Esophagus squamous epithelium (tissue), 5 donors: ENCODE data around the gene MAGEA6. TPM values are rescaled to one million over a fixed set of nuclear protein-coding genes. Genes with fewer than 3 reads are reported as not detected.
"Not testable (repeated sequence)": the region's sequence is repeated elsewhere in the genome, so short reads cannot be mapped to it uniquely, and the experiment has no call there.

ENCODE experiments used
- DNase-seq: peaks from one replicate; lab custom pipeline; 2025; lab: John Stamatoyannopoulos, UW
- H3K27ac ChIP-seq, 4 donors: fragments of 200-600 bp; sonication (generic); one replicate each; pipeline ENCODE4 v1.5.1; 2016 to 2019; ENCODE audit warnings: mild to moderate bottlenecking in 1 of 4
- H3K27me3 ChIP-seq, 4 donors: fragments of 200-600 bp; sonication (generic); 1 replicate in 3 of 4; 2 replicates in 1 of 4; pipeline versions ENCODE4 v1.5.1 to v1.6.0; 2017 to 2021; ENCODE audit warnings: antibody characterized with exemption in 1 of 4
- H3K36me3 ChIP-seq, 3 donors: fragments of 200-600 bp; sonication (generic); one replicate each; pipeline ENCODE4 v1.5.1; 2016 to 2019
- H3K4me1 ChIP-seq, 3 donors: fragments of 200-600 bp; sonication (generic); one replicate each; pipeline ENCODE4 v1.5.1; 2017 to 2019
- H3K4me3 ChIP-seq, 4 donors: fragments of 200-600 bp; sonication (generic); 1 replicate in 3 of 4; 2 replicates in 1 of 4; pipeline ENCODE4 v1.5.1; 2016 to 2019; ENCODE audit warnings: mild to moderate bottlenecking in 2 of 4, moderate library complexity in 1 of 4
- H3K9me3 ChIP-seq, 3 donors: fragments of 200-600 bp; sonication (generic); one replicate each; pipeline ENCODE4 v1.5.1; 2016 to 2019
- POLR2A ChIP-seq, 4 donors: fragments of 450-650 bp; IDR thresholded peaks; one replicate each; pipeline ENCODE4 v1.6.1; 2017; ENCODE audit warnings: antibody characterized with exemption in 4 of 4, mild to moderate bottlenecking in 4 of 4, moderate library complexity in 3 of 4
- WGBS, 2 donors: methylation state at CpG; one replicate each; pipeline ENCODE4 v1.1.5; 2018; 5-methylcytosine and 5-hydroxymethylcytosine counted together
- intact Hi-C: fragments of 100-400 bp; cut with DNase I; formaldehyde crosslinking; loops from one replicate; pipeline ENCODE4 v1.15.0; 2022
- total RNA-seq, 4 donors: library from RNA; depleted of rRNA; stranded (reverse); fragments of >200 nt; gene quantifications; one replicate each; pipeline ENCODE4 v1.1.0, GENCODE V29; 2016
- TF ChIP-seq, protein P1 (sequence below), 6 experiments: fragments of 450-650 bp in 4 of 6; fragments of 200-600 bp in 2 of 6; sonication (generic) in 2 of 6; IDR thresholded peaks; one replicate each; pipeline ENCODE4 v1.5.1; 2016 to 2019; ENCODE audit warnings: antibody characterized with exemption in 6 of 6, mild to moderate bottlenecking in 4 of 6, moderate library complexity in 4 of 6
- donor health status: DM: yes; HTN: yes; CAD: no.

MAGEA6 gene
- total RNA-seq, 4 donors from 2014 or later, result not detected

DNA sequence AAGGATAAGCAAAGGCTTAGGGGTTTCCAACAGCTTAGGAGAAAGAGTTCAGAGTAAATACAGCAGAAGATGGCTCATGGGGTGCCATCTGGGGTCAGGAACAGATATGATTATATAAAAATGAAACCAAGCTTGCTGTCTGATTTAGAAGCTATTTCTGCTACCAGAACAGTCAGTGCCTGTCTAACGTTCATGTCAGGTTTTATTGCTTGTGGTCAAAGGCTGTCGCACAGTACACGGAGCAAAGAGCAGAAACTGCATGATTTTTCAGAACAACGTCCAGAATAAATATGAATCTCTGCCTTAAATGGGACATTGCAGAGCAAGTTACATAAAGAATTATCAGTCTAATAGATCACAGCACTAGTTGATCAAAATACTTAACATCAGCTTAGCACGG is 43.7 kb upstream of the MAGEA6 start:
- Histone ChIP-seq H3K36me3 (no peaks in the 10 kb centered on the region), H3K27ac (no peak overlapping the region), H3K4me3 (no peak overlapping the region), H3K9me3 (no peaks in the 10 kb centered on the region), H3K27me3 (no peaks in the 10 kb centered on the region), H3K4me1 (no peaks in the 10 kb centered on the region)
- WGBS, 2 donors, result 31 to 49% methylated on average over 2 to 5 of the region's 5 CpGs
- intact Hi-C loops, result no loop called here
- TF ChIP-seq, protein P1, sequence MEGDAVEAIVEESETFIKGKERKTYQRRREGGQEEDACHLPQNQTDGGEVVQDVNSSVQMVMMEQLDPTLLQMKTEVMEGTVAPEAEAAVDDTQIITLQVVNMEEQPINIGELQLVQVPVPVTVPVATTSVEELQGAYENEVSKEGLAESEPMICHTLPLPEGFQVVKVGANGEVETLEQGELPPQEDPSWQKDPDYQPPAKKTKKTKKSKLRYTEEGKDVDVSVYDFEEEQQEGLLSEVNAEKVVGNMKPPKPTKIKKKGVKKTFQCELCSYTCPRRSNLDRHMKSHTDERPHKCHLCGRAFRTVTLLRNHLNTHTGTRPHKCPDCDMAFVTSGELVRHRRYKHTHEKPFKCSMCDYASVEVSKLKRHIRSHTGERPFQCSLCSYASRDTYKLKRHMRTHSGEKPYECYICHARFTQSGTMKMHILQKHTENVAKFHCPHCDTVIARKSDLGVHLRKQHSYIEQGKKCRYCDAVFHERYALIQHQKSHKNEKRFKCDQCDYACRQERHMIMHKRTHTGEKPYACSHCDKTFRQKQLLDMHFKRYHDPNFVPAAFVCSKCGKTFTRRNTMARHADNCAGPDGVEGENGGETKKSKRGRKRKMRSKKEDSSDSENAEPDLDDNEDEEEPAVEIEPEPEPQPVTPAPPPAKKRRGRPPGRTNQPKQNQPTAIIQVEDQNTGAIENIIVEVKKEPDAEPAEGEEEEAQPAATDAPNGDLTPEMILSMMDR (IDR thresholded peaks at IDR 0.05), result no peak
- TF ChIP-seq POLR2A (IDR thresholded peaks at IDR 0.05), result no peak
- no peak for DNase-seq

DNA sequence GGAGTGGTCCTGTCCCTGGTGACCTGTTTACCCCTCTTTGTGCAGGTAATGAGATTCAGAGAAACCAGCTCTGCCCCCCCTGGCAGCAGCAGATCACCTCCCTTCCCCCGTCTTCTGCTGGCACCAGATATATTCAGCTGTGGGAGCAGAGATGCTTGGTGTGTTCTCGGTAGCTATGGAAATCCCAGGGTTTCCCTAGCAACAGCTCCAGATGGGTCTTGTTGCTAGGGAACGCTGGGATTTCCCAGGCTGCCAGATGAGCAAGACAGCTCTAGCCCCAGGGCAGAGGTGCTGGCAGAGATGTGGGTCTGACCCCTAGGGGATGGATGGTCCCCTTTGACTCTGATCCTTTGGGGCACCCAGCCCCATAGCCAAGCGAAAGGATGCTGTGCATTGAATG is 40.9 kb upstream of the MAGEA6 start:
- WGBS, 2 donors, result 64% methylated on average over 3 of the region's 4 CpGs; no CpG with 5 or more reads in 1 of the 2 donors
- no peaks in the 10 kb centered on the region for H3K27me3 ChIP-seq
- TF ChIP-seq POLR2A (IDR thresholded peaks at IDR 0.05), result no peak
- TF ChIP-seq, protein P1 (IDR thresholded peaks at IDR 0.05), result no peak

DNA sequence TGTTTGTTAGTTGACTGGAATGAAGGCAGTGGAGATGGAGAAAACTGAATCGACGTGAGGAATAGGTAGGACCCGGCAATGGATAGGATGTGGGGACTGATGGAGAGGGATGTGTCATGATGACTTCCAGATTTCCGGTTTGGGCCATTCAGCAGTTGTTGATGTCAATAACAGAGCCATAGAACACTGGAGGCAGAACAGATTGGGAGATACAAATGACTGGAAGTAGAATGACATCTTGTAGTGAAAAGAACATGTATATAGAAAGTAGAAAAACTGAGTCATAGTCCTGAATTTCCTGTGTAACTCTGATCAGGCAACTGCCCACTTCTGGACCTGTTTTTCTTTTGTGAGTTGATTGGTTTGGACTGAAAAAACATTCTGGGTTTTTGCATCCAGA is 36.5 kb upstream of the MAGEA6 start:
- Histone ChIP-seq H3K27ac (no peak overlapping the region), H3K4me1 (no peaks in the 10 kb centered on the region), H3K36me3 (no peaks in the 10 kb centered on the region), H3K4me3 (no peak overlapping the region), H3K9me3 (no peaks in the 10 kb centered on the region), H3K27me3 (no peaks in the 10 kb centered on the region)
- intact Hi-C loops, result no loop called here
- 85 to 86% methylated on average over 4 of the region's 4 CpGs for WGBS, 2 donors
- TF ChIP-seq, protein P1 (IDR thresholded peaks at IDR 0.05), result no peak
- TF ChIP-seq POLR2A (IDR thresholded peaks at IDR 0.05), result no peak
- no peak for DNase-seq

More for the DNA sequence above, 40.9 kb upstream of the MAGEA6 start:
- no peaks in the 10 kb centered on the region for H3K9me3 ChIP-seq
- no peaks in the 10 kb centered on the region for H3K36me3 ChIP-seq
- intact Hi-C loops, result no loop called here
- H3K27ac ChIP-seq, result no peak overlapping the region
- no peak overlapping the region for H3K4me3 ChIP-seq
- H3K4me1 ChIP-seq, result no peaks in the 10 kb centered on the region
- no peak for DNase-seq

DNA sequence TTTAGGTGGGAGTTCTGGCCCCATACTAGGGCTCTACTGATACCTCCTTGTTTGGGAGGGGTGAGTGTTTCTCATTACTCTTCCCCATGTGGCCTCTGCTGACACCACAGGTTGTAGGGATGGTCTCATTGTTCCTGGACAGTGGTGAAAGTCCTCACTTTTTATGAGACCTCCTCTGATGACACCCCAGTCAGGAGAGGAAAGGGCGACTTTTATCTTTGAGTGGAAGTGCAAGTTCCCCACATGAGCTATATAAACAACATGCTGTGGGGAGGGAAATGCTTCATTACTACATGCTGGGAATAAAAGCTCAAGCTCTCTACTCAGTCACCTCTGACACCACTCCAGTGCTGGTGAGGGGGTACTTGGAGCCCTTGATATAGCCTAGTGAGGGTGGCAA is 29.5 kb upstream of the MAGEA6 start:
- Histone ChIP-seq H3K27ac (no peak overlapping the region), H3K9me3 (no peaks in the 10 kb centered on the region), H3K4me3 (no peak overlapping the region), H3K27me3 (no peaks in the 10 kb centered on the region), H3K4me1 (no peaks in the 10 kb centered on the region), H3K36me3 (no peaks in the 10 kb centered on the region)
- intact Hi-C loops, result no loop called here
- TF ChIP-seq, protein P1 (IDR thresholded peaks at IDR 0.05), result no peak
- TF ChIP-seq POLR2A (IDR thresholded peaks at IDR 0.05), result no peak
- DNase-seq, result no peak
- WGBS, 2 donors, result 88% methylated on average over 1 of the region's 1 CpG; no CpG with 5 or more reads in 1 of the 2 donors

DNA sequence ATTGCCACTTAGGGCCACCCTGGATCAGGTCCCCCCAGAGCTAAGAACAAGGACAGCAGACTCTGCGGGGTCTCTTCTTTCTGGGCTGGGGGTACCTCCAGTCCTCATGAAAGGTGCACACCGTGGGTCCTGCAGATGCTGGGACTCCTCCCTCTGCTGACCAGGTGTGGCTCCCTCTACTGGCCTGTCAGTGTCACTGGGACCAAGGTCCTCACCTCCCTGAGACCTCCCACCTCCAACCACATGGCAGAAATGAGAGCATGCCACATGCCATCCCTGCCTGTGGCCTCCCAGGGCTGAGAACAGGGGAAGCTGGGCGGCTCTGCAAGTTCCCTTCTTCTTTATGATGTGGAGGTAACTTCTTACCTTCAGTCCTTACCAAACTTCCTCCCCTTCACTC is 17.6 kb upstream of the MAGEA6 start:
- DNase-seq, H3K9me3 ChIP-seq, H3K27me3 ChIP-seq, H3K4me1 ChIP-seq, intact Hi-C loops, H3K27ac ChIP-seq, H3K4me3 ChIP-seq, H3K36me3 ChIP-seq: not testable (repeated sequence)
- WGBS, 2 donors, result no CpG with 5 or more reads among the region's 3 CpGs

DNA sequence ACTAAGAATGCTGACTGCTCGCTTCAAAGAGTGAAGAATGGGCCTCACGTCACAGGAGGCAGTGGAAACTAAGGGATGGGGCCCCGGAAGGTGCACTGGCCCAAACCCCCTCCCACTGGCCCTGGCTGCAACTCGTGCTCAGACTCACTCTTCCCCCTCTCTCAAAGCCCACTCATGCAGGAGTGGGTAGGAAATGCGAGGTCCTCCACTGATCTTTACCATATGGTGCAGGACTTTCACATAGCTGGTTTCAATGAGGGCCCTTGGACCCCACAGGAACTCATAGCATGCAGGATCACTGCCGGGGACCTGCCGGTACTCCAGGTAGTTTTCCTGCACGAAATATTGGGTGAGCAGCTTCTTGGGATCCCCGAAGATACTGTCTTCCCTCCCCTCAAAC is 2.9 kb downstream of the MAGEA6 start:
- H3K27me3 ChIP-seq, DNase-seq, H3K4me1 ChIP-seq, H3K27ac ChIP-seq, H3K9me3 ChIP-seq, intact Hi-C loops, H3K36me3 ChIP-seq, H3K4me3 ChIP-seq: not testable (repeated sequence)
- 67 to 100% methylated on average over 1 to 7 of the region's 9 CpGs for WGBS, 2 donors

DNA sequence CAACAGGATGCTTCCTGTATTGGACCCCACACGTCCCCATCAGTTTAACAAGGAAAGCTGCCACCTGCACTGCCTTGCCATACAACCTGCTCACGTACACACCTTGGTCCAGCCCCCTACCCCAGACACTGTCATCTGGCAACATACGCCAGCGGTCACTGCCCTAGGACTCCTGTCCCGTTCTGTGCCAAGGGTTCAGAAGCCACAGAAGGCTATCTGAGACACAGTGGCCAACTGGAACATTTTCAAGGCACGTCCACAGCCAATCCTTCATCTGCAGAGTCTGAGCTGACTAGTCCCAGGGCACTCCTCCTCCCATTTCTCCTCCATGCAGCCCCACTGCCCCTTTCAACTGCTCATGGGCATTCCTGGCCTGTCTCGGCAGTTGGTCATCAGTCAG is 7.9 kb downstream of the MAGEA6 start:
- H3K4me1 ChIP-seq, H3K27me3 ChIP-seq, intact Hi-C loops, H3K27ac ChIP-seq, H3K4me3 ChIP-seq, H3K36me3 ChIP-seq, DNase-seq, H3K9me3 ChIP-seq: not testable (repeated sequence)
- WGBS, 2 donors, result no CpG with 5 or more reads among the region's 7 CpGs

DNA sequence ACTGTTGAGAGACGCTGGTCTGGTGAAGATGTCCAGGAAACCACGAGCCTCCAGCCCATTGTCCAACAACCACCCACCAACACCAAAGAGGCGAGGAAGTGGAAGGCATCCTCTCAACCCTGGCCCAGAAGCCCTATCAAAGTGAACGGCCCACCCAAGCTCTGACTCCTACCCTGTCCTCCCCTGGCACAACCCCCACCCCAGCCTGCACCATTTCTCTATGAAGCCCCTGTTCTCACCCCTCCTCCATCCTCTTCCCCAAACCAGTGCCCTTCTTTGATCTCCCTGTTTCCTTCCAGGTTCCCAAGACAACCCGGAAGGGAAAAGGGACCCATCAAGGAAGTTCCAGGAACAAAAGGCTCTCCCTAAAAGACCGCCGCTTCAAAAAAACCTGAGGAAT is 9.9 kb downstream of the MAGEA6 start:
- H3K27ac ChIP-seq, H3K4me1 ChIP-seq, H3K36me3 ChIP-seq, H3K4me3 ChIP-seq, H3K9me3 ChIP-seq, H3K27me3 ChIP-seq, intact Hi-C loops, DNase-seq: not testable (repeated sequence)
- no CpG with 5 or more reads among the region's 7 CpGs for WGBS, 2 donors

DNA sequence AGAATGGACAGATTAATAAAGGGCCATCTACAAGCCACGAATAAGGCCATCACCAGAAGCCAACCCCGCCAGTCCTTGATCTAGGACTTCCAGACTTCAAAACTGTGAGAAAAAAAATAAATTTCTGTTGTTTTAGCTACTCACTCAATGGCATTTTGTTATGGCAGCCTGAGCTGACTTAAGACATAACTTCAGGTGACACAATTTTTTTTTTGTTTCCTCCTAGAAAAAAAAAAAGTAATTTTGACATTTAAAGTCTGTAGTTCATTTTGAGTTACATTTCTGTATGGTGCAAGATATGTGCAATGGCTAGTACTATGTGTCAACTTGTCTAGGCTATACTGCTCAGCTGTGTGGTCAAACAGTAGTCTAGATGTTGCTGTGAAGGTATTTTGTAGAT is 10.6 kb downstream of the MAGEA6 start, which contains the start of gene CSAG3:
Gene CSAG3 (plus strand): TSS at position 301 of the 400 bp plus-strand sequence.
- H3K27ac ChIP-seq, H3K9me3 ChIP-seq, intact Hi-C loops, H3K4me3 ChIP-seq, H3K4me1 ChIP-seq, H3K27me3 ChIP-seq, H3K36me3 ChIP-seq, DNase-seq: not testable (repeated sequence)
- WGBS, 2 donors, result no CpG with 5 or more reads among the region's 2 CpGs
